Activated T-cell treated with anti-CD3 and anti-CD28 coated beads for 48 hours (primary cell): ENCODE results near the gene BEST1.

ENCODE experiments used
- DNase-seq: peaks from one replicate; pipeline ENCODE4 v3.0.0-alpha.2; 2020; ENCODE audit warnings: low read depth

Gene BEST1

DNA sequence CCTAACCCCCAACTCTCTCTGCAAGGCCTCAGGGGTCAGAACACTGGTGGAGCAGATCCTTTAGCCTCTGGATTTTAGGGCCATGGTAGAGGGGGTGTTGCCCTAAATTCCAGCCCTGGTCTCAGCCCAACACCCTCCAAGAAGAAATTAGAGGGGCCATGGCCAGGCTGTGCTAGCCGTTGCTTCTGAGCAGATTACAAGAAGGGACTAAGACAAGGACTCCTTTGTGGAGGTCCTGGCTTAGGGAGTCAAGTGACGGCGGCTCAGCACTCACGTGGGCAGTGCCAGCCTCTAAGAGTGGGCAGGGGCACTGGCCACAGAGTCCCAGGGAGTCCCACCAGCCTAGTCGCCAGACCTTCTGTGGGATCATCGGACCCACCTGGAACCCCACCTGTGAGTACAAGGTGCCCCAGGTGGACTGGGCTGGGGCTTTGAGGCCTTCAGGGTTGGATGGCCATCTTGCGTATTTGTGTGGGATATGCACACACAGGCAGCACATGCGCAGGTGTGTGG, at the start of gene BEST1:
Gene BEST1 (plus strand): TSS at position 317 of the 513 bp plus-strand sequence. CDS start 1,456 bp downstream, outside the sequence.
- no peak for DNase-seq

DNA sequence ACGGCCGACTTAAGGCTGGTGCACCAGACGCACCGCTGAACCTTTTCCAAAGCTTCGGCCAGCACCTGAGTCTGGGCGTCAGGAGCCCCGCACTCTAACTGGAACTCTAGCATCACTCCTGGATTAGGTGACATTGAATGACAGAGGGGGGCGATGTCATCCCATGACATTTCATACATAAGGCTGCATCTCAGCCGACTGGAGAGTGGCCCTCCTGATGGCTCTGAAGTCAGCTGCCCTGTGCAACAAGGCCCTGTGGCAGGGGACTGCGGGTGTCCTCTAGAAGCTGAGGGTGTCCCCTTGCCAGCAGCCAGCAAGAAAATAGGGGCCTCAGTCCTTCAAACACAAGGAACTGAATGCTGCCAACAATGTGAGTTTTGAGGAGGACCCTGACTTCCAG, 48.8 kb upstream of the BEST1 start:
- no peak for DNase-seq

DNA sequence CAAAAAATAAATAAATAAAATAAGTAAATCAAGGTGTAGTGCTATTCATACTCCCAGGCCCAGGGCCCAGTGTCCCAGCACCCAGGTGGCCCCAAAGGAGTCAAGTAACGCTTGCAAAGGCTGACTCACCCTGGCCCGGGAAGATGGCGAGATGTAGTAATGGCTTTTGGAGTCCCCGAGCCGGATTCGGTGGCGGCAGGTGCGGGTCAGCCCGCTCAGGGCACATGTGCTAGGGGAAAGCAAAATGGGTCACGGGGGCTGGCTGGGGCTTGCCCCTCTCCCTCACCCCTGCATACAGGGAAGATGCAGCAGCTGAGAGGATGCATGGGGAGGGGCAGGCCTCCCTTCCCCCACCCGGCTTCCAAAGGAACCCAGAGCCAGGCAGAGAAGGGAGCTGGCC, 47.8 kb upstream of the BEST1 start:
- no peak for DNase-seq

DNA sequence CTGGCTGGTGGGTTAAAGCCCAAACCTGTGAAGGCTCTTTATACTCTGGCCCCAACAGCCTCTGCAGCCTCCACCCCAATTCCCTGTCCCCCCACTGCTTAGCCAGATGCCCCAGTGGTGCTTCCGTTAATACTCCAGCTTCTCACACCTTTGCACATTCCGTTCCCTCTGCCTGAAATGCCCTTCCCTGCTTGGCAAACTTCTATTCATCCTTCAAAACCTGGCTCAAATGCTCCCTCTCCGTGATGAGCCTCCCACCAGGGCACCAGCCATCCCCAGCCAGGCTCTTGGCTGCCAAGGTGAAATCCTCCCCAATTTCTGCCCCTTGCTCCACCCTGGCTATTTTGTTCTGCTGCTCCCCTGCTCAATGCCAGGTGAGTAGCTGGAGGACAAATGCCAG, 46.3 kb upstream of the BEST1 start:
- DNase-seq: no peak

DNA sequence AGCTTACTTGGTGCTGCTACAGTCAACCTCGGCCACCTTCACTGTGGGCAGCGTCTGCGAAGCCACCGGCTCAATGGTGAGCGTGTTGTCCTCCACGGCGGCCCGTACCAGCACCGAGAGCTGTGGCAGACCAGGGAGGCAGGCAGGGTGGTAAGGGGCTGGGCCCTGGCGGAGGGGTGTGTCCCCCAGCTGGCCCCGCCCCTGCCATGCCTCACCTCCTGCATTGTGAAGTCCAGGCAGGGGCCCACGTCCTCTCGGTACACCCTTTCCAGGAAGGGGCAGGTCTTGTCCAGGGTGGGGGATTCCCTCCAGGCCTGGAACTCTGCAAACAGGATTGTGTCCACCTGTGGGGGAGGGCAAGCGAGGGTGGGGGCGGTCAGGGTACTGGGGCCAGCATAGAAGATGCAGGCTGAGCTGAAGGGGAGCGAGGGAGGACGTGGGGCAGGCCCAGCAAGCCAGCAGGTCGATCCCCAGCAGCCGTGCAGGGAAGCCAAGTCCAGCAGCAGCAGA, 45.6 kb upstream of the BEST1 start:
- DNase-seq: peak; percentile 14

DNA sequence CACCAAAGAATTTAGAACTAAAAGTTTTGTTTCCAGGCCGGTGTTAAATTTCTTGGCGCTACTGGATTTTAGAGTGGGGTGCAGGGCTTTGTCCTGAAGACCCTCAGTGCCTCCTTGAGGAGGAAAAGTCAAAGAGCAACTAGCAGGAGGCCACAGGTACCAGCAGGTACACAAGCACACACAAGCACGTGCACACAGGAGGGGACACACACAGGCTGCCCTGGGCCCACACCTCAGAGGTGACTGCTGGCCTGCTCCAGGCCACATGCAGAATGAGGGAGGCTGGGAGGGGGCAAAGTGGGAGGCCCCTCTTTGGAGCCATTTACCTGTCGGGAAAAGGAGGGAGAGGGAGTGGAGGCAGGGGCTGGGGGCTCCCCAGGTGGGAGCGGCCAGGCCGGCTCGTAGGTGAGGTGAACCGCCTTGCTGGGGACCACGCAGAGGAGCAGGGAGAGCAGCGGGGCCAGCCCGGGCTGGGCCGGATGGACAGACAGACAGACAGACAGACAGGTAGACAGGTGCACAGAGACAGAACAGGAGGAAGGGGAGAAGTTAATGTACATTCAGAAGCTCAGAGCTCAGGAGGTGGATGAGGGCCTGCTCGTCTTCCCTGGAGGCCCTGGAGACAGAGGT, 45.0 kb upstream of the BEST1 start:
- DNase-seq: no peak

DNA sequence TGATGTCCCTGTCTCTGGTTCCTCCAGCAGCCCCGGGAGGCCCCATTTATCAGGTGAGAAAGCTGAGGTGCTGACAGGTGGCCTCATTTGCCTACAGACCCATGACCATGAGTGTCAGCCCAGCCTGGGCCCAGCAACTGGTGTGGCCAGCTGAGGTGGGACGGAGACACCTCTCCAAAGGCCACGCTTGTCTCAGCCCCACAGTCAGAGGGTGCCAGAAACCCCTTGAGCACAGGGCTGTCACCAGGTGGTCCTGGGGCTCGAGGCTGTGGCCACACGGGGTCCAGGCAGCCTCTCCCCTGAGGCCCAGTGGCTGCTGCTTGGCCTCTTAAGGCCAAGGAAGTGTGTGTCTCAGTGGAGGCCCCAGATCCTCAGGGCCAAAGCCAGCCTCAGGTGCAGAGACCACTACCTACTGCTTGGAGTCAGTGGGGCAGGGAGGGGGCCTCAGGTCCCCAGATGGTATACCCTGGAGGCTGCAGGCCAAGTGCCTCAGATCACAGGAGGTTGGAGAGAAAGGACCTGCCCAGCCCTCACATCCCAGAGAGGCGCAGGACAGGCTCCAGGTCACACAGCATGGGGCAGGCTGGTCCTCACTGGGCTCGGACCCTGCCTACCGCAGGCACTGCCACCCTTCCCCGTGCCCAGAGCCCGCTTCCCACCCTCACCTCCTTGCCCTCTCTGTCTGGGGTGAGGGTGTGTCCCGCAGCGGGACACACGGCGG, 44.2 kb upstream of the BEST1 start:
- no peak for DNase-seq

DNA sequence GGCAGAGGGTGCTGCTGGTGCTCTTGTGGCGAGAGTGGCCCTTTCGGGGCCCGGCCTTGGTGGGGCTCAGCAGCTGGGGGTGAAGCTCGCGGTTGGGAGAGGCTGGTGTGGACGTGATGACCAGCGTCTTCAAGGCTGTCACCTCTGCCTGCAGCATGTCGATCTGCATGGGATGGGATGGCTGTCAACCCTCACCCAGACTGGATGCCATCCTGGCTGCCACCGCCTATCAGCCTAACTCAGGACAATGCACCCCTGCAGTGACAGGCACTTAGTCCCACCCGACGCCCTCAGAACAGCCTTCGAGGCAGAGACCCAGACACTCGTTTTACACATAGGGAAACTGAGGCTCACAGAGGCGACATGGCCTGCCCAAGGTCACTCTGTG, 43.6 kb upstream of the BEST1 start:
- no peak for DNase-seq

DNA sequence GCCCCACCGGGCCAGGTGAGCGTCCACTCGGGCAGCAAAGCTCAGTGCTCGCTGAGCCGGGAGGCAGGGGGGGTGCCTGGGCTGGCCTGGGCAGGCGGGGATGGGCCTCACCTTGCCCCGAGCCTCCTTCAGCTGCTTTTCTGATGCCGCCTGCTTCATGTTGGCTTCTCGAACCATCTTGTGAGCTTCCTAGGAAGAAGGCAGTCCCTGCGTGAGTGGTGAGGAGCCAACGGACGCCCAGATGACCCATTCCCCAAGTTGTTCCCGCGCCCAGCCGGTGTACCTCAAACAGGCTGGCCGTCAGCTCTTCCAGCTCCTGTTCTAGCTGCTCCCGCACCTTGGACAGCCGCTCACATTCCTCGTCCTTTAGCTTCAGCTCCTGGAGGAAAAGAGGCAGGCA, 42.9 kb upstream of the BEST1 start:
- DNase-seq: no peak

DNA sequence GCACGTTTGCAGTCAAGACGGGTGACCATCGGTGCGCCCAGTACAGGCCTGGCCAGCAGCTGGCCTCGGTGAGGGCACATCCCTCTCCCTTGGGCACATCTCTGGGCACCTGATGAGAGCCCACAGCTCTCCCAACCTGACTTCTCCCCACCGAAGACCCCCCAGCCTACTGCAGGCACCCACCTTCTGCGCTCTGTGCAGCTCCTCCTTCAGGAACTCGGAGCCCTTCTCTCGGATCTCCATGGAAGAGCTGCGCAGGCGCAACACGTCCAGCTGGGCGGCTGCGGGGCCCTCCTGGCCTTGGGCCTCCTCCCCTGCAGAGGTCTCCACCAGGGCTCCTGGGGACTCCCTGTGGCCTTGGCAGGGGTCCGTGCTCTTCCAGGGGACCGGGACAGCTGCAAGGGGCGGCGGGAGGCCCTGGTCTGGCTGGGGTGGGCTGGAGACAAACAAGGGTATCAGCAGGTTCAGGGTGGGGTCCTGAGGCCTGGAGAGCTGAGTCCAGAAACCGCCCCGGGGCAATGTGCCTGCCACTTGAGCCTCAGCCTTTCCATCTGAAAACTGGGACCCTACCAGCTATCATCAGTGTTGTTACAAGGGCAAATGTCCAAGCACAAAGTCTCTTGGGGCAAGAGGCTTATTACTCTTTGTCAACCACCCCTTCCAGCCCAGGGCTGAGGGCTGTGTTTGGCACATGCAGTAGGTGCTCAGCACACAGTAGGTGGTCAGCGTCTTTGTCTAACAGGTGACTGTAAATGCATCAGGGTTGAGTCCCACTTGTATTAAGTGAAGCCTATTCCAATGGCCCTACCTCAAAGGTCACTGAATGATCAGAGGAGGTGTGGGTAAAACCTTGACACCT, 42.1 kb upstream of the BEST1 start:
- DNase-seq: no peak

DNA sequence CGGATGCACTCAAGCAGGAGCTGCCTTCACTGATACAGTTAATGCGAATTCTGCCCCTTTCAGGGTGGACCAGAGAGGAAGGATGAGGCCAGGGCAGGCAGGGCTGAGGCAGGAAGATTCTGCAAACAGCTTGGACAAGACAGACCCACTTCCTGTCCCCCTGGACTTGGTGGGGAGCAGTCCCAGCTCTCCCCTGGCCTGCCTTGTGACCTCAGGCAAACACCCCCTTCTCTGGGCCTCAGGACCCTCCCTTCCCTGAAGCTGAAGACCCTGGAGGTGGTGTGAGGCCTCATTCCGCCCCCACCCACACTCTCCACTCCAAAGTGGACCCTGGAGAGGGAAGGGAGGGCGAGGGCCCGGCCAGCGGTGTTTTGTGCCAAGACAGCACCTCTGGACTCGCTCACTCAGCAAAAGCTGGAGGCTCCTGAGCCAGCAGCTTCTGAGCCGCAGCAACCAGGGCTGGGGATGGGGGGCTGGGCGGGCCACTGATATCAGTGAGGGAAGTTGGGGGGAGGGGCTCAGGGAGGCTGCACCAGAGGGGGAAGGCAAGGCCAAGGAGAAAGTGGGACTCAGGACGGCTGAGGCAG, 41.3 kb upstream of the BEST1 start:
- DNase-seq: no peak

DNA sequence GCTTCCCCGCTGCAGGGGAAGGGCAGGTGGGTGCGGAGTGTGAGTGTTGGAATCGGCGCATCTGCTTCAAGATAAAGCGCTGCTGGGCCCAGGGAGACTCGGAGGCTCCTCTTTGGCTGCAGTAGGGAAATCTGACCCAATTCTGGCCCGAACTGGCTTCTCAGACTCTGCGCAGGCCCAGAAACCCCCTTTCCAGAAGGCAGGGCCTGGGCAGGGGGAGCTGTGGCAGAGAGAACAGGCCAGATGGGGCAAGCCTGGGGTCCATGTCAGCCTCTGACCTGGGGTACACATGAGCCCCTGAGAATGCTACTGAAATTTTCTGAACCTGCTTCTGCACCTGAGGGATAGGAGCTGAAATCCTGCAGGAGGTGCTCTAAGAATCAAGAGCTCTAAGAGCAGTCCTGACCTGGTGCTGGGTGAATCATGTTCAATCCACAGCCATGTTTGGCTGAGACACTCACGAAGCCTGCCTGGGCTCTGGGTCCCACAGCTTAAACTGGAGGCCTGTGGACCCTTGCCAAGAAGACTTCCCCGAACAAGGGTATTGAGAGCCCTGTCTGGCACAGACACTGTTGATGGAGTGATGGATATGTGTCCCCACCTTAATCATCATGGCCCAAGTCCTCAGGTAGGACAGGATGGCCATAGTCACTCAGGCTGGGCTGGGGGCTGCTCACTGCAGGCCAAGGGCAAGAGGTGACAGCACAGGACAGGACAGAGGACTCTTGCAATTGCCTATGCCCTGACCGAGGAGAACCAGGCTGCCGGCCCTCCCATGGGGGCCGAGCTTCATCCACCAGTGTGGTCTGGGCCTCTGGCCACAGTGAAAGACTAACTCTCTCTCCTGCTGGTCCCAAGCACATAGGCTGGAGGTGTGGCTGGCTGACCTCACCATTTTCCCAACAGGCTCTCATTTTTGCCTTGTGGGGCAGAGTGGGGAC, 39.7 kb upstream of the BEST1 start:
- DNase-seq: no peak

DNA sequence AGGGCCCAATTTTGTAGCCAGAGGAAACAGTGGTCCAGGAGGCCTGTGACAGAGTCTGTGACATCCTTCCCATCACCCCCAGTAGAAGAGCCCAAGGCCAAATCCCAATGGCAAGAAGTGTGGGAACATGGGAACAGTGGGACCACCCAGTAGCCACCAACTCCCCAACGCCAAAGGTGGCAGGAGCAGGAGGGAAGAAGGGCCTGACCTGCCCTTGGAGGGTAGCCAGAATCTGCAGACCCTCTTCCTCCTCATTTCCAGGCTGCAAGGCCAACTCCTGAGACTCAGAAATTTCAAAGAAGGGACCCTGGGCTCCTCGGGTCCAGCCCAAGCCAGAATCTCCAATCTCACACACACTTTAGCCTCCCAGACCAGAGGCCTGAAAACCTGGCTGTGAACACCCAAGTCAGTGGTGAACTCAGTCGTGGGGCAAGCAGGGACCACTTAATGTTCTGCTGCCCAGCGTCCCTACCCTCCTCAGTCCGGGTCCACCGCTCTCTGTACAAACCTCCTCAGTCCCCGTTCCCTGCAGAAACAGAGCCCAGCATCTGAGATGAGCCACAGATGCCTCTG, 38.9 kb upstream of the BEST1 start:
- no peak for DNase-seq

DNA sequence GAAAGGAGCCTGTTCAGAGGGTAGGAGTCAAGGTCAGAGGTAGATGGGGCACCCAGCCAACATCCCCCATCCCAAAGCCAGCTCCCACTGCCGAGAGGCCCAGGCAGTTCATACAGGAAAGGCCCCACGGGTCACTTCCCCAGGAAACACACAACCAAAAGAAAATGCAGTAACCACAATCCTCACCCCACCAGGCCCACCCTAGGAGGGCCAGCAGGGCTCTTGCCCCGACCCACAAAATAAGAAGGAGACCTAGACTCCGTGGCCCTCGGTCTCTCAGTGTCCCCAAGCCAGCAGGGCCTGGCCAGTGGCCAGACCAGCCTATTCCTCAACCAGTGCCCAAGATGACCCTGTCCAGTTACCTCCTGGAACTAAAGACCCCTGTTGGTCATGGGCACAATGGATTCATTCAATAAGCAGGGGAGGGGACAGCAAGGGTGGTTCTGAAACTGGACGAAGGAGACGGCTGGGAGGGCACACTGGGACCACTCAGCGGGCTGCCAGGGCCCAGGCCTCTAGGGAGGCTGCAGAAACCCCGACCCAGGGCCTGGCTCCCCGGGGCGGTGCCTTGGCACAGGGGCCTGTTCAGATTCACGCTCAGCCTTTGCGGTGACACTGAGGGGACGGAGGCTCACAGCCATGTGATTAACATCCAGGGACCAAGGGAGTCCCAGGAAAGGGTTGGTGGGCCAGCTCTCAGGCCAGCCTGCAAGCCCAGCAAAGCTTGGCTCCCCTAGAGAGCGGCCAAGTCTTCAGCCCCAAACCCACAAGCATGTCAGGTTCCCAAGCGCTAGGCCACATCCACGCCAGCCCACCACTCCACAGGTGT, 38.2 kb upstream of the BEST1 start:
- no peak for DNase-seq

DNA sequence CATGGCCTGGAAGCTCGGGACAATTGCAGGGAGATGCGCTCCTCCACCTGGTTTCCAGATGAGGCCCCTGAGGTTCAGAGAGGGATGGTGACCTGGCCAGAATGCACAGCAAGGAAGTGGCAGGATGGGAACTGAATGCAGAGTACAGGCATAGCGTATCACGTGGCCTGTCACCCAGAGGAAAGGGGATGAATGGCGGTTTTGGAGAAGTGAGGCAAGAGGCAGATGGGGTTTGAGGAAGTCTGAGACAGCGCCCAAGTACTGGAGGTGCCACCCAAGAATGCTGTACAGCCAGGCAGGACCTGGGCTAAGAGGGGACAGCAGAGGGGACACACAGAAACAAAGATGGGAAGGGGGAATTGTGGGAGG, 37.6 kb upstream of the BEST1 start:
- DNase-seq: no peak

DNA sequence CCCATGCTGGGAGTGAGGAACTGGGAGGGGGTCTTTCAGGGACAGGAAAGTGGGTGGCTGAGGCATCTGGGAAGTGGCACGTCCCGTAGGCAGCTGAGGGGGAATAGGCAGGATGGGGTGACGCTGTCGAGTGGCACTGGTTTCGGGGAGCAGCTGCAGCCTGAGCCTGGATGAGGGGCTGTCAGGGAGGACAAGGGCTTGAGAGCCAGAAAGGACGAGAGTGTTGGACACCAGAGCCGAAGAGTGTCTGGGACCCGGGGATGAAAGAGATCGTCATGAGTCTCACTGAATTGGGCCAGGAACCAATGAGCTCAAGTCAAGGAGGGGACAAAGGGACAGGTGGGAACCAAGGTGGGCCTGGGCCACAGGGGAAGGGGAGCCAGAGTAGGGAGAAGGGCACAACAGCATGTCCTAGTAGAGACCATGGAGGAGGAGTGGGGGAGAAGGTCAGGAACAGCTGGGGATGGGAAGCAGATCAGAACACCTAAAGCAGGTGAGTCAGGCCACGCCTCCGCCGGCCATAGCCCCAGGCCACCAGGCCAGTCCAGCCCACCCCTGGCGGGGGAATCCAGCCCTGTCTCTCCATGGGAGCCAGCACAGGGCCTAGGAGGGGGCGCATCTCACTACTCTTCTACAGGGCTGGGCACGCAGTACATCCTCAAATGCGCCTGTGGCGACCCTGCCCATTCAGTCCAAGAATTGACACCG, 37.0 kb upstream of the BEST1 start:
- DNase-seq: no peak

DNA sequence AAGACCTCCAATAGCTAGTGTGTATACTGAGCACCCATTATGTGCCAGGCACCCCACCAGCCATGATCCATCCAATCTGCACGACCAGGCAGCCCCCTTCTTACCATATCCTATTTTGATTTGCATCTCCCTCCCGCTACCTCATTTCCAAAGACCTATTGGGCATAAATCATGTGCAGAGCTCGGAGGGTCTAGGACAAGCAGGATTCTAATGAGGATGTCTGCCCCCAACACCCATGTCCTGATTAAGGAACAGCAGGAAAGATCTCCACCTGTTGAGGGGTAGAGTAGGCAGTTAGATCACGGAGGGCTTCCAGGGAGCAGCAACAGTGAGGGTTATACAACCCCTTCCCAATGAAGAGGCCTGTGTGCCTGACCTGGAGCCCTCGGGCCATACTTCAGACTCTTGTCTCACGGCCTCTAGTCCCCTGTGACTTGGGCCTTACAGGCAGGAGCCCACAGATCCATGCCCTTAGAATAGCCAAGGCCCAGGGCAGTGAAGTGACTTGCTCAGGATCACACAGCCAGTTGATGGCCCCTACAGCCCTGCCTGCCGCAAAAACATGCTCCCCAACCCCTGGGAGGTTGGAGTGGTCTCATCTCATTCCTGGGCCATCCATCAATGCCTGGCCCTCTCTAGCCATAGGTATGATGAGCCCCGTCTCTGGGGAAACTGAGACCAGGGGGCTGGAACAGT, 36.3 kb upstream of the BEST1 start:
- no peak for DNase-seq

DNA sequence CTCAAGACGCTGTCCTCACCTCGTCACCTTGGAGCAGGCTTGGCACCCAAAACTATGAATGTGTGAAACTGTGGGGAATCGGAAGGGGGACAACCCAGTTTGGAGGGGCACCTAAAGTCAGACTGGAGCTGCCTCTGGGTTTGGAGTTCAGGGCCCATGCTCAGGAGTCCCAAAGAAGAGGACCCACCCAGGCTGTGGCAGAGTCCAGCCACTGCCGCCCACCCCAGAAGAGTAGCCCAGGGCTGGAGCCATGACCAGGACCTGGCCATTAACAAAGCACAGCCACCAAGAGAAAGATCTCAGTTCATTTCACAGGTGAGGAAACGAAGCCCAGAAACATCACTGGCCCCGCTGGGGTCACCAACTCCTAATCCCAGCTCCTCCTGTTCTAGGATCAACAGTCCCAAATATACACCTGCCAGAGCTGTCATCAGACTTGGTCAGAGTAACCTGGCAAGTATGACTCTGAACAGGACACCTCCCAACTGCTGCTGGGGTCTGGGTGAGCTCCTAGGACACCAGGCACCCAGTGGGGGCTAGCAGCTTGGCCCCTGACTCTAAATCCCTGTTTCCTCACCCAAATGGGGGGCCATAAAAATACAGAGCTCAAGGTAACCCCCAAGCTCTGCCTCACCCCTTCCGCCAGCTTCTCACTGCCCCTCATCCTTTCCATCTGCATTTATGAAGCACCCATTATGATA, 35.5 kb upstream of the BEST1 start:
- no peak for DNase-seq
